Activated naive CD4-positive, alpha-beta T cell treated with anti-CD3 and anti-CD28 coated beads, Interleukin-2, amount 50 U/mL, for 72 hours (primary cell): Measurements from ENCODE around the gene AGMO. TPM values are rescaled to one million over a fixed set of nuclear protein-coding genes. Genes with fewer than 3 reads are reported as not detected.

Source experiments
- total RNA-seq, 2 donors: library from RNA; stranded (reverse); gene quantifications; one replicate each; pipeline ENCODE4 v1.2.3, GENCODE V29; 2022

The AGMO gene
- total RNA-seq, 2 donors from 2014 or later, result not detected

Other genes with a start within 250 kb of the AGMO start
- gene MEOX2, start 124.7 kb upstream of the AGMO start, total RNA-seq, result not detected